ENCODE measurements around the gene ARHGAP8.
"Not testable (repeated sequence)": the region's sequence is repeated elsewhere in the genome, so short reads cannot be mapped to it uniquely, and the experiment has no call there.

The ARHGAP8 gene

DNA sequence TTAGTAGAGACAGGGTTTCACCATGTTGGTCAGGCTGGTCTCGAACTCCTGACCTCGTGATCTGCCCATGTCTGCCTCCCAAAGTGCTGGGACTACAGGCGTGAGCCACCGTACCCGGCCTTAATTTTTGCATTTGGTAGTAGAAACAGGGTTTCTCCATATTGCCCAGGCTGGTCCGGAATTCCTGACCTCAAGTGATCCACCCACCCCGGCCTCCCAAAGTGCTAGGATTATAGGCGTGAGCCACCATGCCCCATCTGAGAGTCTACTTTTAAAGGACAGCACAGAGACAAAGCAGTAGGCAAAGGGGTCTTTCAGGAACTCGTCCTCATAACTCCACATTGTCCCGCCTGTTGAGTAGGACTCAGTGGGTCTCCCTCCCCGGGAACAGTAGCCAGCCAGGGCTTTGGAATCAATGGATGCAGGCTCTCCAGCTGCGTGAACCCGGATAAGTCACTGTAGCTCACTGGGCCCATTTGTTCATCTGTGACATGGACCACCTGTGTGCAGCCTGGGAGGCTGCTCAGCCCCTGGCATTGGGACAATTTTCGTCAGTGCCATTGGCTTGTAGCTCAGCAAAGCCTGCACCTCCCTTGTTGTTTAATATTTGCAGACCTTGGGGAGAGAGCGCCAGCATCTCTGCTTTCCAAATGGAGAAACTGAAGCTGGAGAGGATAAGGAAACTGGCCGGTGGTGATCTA lies 86.1 kb downstream of the ARHGAP8 start:
- DNase-seq, result no peak

DNA sequence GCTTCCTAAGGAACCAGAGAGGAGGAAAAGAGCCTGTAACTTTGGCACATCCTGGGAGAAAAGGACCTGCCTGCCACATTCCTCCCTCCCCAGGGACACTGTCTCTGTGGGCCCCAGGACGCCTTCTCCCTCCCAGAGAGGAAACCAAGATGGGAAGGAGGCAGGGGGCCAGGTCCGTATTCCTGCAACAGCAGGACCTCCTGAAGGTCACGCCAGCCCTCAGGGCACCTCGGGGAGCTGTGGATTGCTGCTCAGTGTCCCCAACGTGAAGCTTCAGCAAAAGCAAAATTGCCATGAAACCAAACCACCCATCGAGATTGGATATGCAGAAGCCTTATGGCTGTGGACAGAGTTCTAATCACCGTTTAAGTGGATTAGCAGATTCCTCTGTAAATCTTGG lies 86.7 kb downstream of the ARHGAP8 start:
- no peak for DNase-seq

DNA sequence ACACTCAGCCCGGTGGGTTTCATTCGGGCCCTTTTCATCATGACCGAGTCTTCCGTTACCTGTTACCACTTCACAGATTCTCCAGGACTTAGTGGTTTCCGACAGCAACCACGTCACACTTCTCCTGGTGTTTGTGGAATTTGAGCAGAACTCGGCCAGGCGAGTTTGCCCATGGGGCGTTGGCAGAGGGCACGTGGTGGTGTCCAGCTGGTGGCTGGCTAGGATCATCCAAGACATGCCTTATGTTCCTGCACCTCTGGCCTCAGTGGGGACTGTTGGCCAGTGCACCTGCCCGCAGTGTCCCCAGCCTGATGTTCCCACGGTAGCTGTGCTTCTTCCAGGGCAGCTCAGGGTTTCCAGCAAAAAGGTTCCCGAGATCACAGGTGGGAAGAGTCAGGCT lies 87.3 kb downstream of the ARHGAP8 start:
- no peak for DNase-seq

DNA sequence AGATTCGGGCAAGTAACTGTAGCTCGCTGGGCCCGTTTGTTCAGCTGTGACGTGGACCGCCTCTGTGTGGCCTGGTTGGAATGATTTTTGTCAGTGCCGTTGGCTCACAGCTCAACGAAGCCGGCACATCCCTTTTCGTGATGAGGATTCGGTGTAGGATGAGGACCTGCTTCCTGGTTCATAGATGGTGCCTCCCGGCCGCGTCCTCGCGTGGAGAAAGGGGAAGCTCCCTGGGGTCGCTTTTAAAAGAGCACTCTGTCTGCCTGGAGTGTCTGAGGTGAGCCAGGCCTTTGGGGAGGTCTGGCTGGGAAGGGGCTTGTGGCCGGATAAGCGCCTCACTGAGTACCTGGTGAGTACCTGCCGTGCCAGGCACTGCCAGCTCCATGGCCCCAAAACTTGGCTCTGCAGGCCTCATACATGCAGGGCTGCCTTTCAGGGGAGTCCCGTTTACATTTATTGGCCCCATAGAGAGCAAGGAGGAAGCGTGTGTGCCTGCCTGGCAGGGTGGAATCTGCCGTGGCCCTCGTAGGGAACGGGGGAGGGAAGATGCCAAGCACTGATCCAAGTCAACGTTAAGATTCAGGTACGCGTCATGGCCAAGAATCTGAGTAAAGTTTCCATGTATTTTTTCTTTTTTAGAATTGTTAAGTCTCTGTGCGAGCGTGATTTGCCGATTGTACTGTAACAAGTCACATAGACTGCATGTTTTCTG lies 88.4 kb downstream of the ARHGAP8 start:
- DNase-seq, result no peak

DNA sequence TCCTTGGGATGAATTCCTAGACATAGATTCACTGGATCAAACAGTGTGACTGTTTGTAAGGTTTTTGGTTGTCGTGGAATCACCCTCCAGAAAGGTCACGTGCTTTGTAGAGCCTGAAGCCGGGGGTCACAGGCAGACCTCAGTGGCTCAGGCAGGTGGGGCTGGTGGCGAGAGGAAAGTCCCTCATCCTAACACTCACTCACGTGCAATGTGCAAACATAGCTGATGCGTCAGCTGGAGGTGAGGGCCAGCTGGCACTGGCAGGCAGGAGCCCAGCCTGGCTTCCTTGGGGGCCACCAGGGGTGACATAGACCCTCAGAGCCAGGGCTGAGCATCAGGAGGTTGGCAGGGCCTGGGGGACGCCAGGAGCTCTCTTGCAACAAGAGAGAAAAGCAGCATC lies 90.0 kb downstream of the ARHGAP8 start:
- no peak for DNase-seq

DNA sequence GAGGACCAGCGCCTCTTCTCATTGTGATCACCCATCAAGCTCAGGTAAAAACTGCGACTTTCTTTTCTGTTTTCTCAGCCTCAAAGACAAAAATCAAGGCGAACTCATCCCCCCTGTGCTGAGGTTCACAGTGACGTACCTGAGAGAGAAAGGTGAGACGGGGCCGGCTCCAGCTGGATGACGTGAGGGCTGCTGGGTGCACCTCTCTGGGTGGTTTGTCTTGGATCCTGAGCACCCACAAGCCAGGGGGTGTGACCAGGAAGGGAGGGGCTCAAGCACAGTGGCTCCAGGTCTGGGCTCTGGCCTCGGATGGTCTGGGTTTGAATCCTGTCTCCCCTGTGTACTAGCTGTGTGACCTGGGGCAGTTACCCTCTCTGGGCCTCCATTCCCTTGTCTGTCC lies 92.8 kb downstream of the ARHGAP8 start:
- no peak for DNase-seq

DNA sequence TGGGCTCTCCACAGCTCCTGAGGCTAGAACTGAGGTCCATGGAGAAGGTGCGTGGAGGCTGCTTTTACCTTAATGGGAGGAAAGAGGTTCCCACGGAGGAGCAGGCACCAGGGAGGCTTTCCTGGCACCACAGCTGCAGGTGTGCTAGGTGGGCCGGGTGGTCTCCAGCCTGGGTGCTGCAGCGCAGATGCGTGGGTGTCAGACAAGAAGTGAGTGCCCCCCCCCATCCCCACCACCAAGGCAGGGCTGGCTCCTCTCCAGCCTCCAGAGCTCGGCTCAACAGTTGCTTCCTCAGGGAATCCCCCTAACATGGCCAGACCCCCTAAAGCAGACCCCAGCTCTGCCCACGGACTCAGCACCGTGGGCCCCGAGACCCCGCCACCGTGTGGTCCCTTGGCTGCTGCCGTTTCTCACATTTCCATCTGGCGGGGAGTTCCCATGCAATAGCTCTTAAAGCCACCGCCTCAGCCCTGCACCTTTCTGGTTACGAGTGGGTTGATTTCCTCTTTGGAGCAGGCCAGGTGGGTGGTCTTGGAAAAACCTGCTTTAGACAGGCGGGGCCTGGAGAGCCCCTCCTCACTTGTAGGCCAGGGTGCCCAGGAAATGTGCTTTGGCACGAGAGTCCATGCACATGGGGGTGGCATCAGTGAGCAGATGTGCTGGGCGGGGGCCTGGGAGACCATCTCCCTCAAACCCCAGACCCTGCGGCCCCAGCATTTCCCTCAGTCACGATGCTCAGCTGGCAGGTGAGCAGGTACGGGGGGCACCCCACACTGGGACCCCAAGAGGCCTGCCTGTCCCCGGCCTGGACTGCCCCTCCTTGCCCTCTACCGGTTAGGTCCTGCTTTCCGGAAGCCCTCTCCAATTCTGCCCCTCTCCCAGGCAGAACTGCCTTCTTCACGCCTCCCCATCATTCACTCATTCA lies 93.7 kb downstream of the ARHGAP8 start:
- no peak for DNase-seq

DNA sequence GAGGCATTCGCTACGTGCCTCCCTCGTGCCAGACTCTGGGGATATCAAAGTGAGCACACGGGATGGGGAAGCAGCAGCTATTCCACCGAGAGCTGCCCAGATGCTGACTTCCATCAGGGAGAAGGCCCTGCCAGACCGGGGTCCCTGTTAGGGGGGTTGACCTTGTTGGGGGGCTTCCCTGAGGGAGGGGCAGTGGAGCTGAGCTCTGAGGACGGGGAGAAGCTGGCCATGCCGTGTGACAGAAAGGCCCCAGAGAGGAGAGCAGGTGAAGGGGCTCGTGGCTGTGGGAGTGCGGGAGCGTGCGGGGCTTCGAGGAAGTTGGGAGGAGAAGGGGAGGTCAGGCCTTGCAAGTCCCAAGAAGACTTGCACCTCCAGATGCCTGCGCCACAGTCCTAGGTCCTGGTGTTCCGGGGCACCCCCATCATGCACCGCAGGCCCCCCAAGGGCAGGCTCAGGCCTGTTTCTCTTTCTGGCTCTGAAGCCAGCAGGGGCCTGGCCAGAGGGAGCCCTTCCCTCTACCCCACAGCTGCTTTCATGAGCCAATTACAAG lies 94.4 kb downstream of the ARHGAP8 start:
- no peak for DNase-seq

DNA sequence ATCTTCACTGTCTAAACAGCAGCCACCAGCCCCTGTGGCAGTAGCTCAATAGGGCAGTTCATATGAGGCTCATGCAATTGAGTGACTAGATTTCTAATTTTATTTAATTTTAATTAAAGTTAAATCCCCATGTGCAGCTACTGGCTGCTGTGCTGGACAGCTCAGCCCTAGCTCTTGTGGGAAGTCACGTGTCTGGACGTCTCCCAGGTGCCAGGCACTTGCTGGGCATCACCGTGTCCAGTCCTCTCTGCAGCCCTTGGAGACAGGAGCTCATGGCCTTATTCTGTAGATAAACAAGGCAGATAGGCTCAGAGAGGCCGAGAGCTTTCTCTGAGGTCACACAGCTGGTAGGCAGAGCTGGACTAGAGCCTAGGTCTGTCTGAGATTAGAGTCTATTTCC lies 95.0 kb downstream of the ARHGAP8 start:
- DNase-seq, result no peak

DNA sequence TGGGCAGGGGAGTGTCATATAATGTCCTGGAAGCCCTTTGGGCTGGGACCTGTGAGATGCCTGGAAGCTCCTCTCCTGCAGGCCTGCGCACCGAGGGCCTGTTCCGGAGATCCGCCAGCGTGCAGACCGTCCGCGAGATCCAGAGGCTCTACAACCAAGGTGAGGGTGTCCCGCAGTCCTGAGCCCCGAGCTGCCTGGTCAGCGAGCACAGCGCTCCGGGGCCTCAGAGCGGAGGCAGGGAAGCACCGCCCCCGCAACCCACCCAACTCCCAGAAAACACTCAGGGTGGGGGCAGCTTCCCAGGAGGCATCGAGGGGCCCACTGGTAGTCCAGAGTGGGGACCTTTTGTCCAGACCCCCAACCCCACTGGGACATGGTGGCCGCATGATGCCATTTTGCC lies 95.5 kb downstream of the ARHGAP8 start:
- DNase-seq, result no peak

DNA sequence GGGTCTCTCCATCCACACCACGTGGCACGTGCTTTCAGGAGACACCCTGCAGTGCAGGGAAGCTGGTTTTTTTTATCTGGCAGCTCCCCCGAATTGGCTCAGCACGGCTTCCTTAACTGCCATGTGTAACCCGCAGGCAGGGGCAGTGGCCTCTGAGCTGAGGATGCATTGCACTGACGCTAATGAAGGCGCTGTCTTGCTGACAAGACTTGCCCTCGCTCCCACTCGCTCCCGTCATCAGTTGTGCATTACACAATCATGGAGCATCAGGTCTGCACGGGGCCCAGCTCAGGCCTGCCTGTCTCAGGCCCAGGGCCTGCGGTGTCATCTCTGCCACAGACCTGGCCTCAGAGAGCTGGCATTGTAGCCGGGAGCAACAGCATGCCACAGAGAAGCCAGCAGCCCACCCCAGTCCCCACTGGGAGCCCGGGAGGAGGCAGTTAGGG lies 95.9 kb downstream of the ARHGAP8 start:
- no peak for DNase-seq

DNA sequence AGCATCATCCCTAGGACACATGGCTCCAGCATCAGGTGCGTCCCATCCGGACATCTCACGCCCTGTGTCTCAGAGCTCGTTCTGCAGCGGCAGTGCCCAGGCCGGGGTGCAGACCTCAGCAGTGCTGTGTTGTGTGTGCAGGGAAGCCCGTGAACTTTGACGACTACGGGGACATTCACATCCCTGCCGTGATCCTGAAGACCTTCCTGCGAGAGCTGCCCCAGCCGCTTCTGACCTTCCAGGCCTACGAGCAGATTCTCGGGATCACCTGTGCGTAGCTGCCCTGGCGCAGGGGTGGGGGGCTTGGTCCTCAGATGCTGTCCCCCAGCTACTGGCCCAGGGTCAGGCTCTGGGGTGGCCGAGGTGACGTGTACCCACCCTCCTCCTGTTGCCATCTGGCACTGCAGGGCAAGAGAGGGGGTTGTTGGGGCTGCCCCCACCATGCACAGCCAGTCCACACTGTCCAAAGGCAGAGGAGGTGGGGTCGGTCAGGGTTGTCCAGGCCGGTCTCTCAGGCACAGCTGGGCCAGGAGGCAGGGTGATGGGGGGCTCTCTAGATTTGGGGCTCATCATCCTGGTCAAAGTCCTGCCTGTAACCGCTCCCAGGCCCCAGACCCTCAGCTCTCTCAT lies 96.5 kb downstream of the ARHGAP8 start:
- DNase-seq, result no peak

DNA sequence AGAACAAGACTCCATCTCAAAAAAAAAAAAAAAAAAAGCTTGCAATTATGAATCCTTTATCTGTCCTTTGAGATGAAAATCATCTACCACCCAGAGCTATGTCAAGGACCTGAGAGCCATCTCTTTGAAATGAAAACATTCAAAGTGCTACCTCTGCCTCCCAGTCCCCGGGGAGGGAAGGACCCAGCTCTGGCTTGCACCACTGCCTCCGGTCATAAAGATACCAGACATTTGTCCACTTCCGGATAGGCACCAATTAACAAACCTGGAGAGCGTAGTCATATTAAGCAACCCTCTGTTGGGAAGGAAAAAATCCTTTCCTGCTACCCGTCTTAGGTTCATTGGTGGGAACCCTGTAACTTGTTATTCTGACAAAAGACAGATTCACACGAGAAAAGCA lies 98.6 kb downstream of the ARHGAP8 start:
- DNase-seq, result no peak

DNA sequence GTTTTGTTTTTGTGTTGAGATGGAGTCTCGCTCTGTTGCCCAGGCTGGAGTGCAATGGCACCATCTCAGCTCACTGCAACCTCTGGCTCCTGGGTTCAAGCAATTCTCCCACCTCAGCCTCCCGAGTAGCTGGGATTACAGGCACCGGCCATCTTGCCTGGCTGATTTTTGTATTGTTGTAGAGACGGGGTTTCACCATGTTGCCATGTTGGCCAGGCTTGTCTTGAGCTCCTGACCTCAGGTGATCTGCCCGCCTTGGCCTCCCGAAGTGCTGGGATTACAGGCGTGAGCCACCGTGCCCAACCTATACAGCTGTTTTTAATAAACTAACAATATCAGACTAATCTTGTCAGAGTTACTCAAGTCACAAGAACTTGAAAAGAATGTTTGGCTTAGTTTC lies 102.3 kb downstream of the ARHGAP8 start:
- peak; percentile 3 for DNase-seq

DNA sequence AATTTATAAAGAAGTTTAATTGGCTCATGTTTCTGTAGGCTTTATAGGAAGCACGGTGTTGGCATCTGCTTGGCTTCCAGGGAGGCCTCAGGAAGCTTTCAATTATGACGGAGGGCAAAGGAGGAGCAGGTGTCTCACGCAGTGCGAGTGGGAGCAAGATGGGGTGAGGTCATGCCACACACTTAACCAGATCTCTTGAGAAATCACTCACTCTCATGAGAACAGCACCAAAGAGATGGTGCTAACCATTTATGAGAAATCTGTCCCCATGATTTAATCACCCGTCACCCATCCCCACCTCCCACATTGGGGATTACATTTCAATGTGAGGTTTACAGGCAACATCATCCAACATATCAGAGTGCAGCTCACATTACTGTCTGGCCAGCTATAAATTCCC lies 103.5 kb downstream of the ARHGAP8 start:
- no peak for DNase-seq

DNA sequence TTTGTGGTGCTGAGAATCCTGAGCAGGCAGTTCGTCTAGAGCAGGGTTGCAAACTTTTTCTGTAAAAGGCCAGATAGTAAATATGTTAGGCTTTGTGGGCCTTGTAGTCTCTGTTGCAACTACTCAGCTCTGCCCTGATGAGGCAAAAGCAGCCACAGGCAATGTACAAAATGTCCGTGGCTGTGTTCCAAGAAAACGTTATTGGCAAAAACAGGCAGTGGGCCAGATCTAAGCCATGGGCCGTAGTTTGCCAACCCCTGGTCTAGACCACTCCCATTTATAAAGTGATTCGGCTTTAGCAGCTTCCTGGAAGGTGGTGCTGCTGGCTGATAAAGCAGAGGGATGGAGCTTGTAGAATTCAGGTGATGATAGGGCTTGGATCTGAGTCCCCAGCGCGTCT lies 106.4 kb downstream of the ARHGAP8 start:
- DNase-seq, result not testable (repeated sequence)

DNA sequence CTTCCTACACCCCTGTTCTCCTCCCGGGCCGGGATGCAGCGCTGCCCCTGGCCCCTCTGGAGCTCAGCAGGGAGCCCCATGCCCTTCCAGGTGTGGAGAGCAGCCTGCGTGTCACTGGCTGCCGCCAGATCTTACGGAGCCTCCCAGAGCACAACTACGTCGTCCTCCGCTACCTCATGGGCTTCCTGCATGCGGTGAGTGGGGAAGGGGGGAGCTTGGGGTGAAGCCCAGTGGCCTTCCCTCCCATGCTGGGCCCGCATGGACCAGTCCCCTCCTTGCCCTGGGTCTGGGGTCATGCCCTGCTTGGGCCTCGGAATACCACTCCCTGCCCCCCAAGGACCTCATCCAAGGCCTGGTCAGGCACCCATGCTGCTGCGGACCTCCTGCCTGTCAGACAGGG lies 107.3 kb downstream of the ARHGAP8 start:
- no peak for DNase-seq

DNA sequence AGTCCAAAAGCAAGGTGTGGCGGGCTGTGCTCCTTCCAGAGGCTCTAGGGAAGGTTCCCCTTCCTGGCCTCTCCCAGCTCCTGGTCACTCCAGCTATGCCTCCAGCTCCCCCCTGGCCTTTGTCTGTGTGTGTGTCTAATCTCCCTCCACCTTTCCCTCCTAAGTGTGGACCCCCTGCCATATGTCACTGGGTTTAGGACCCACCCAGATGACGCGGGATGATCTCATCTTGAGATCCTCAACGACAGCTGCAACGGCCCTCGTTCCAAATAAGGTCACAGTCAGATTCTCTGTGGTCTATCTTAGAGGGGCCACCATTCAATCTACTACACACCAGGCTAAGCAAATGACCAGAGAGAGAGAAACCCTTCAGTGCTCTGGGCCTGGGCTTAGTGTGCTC lies 107.9 kb downstream of the ARHGAP8 start:
- DNase-seq, result no peak

DNA sequence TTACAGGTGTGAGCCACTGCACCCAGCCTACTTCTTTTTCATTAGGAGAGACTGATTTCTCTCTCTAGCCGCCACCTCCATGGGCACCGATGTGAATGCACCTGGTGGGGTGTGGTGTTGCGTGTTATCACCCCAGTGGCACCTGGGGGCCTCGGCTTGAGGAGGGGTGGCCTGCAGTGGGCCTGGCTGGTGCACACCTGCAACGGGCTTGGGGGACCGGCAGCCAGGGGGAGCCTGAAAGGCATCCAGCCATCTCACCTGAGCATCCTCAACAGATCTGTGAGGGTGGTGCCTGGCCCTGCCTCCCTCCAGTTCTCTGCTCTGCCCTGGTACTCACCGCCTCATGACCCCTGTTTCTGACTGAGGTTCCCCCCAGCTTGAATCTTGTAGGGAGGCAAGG lies 108.9 kb downstream of the ARHGAP8 start:
- DNase-seq, result no peak

DNA sequence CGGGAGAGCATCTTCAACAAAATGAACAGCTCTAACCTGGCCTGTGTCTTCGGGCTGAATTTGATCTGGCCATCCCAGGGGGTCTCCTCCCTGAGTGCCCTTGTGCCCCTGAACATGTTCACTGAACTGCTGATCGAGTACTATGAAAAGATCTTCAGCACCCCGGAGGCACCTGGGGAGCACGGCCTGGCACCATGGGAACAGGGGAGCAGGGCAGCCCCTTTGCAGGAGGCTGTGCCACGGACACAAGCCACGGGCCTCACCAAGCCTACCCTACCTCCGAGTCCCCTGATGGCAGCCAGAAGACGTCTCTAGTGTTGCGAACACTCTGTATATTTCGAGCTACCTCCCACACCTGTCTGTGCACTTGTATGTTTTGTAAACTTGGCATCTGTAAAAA lies 109.9 kb downstream of the ARHGAP8 start:
- DNase-seq, result no peak

DNA sequence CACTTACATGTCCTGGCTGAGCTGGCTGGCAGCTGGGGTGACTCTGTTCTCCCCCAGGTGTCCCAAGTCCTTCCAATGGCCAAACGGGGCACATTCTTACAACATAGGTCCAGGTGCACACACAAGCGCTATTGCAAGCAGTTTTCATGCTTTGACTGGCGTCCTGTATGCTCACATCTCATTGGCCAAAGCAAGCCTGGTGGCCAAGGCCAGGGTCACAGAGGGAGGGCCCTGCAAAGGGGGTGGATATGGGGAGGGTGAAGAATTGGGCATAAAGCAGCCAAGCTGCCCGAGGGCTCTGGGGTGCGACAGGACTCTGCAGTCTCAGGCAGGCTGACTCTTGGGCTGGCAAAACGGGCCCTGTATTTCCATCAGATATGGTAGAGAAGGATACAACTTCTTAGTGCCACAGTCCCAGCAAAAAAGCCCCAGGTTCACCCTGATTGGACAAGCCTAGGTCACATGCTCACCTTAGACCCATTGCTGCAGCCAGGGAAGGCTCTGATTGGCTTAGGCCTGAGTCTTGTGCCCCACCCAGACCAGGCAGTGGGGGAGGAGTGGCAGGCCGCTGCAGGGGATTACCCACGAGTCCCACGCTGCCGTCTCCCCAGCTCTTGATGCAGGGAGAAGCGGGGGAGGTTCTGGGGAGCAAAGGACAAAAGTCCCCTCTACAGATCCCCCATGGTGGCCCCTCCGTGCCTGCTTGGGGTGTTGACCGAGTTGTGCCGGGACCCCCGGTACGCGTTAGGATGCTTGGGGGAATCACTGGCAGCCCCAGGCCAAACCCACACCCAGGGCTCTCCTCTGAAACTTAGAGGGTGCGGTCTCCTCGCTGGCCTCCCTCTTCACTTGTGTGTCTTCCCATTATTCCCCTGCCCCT lies 110.8 kb downstream of the ARHGAP8 start:
- DNase-seq, result no peak
